ENCODE results near the gene ALDOC. TPM values are rescaled to one million over a fixed set of nuclear protein-coding genes. Genes with fewer than 3 reads are reported as not detected.

The ALDOC gene
- total and polyA plus RNA-seq, 2 of the 13 experiments (the other 11 are each of a cell fraction or from before 2014, with no cell fraction given) = 15.4 to 60.9 TPM

DNA sequence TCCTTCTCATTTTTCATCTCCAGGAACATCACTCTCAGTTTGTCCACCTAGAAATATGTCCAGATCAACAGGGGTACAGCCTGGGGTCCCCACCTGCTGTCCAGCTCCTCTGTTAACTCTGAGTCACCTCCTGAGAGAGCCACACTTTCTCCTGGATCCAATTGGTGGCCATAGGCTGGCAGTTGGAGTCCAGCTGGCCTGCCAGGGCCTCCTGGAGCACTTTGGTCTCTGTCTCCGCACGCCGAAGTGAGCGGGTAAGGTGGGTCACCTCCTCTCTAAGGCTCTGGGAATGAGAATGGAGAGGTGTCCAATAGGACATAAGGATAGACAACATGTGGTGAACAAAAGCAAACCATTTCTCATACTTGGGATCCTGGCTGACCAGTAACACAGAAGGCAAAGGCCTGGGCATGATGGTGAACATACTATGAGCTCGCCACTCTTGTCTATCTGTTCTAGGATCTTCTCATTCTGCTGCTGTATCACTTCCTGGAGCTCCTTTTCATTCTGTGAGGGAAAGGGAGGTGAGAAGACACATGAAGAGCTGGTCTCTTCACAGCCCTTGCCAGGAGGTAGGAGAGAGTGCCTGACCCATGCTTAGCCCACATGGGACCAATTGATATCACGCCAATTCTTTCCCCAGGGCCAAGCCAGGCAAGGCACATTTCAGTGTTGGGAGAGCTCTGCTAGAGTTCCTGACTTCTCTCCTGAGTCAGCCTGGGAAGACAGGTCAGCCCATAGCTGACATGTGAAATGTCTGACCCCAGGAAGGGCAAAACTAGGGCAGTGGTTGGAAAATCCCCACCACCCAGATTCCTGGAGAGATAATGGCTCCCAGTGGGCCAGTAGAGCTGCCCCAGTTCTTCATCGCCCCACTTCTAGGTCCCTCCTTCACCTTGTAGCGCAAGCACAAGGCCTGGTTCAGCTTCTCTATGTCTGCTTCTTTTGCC lies 1.8 kb upstream of the ALDOC start:
- peaks cover 4% of the 10 kb centered on the region for H3K79me2 ChIP-seq (ENCODE audit: insufficient read depth, low read length)
- DNase-seq (ENCODE audit: low spot score) = no peak
- CTCF ChIA-PET (ENCODE audit: low intra/inter-chr PET ratio, low total read pairs) = no interaction called here
- in situ Hi-C loops (cut with HindIII; ENCODE audit: extremely low pct_ligation_motif_present, low pct_unique_long_range_greater_than_20kb) = no loop called here
- no peak overlapping the region for H3K4me3 ChIP-seq (replicated peaks in 1 of 3; ENCODE audit: insufficient read depth in 1 of 3, low read depth in 2 of 3, low read length in 3 of 3)
- no peak for ATAC-seq
- H3K9ac ChIP-seq (ENCODE audit: insufficient read depth, low read depth, low read length) = no peak overlapping the region
- H3K27me3 ChIP-seq (ENCODE audit: control insufficient read depth in 1 of 2, insufficient read depth in 2 of 2, low read length in 2 of 2) = no peaks in the 10 kb centered on the region
- no peak for FAIRE-seq
- POLR2A ChIA-PET = no interaction called here
- 97% methylated on average over 8 of the region's 8 CpGs for WGBS (ENCODE audit: low lambda C conversion rate)
- H3K9me3 ChIP-seq (ENCODE audit: low read length) = no peaks in the 10 kb centered on the region
- H2AFZ ChIP-seq (ENCODE audit: low read length) = no peak overlapping the region
- H4K20me1 ChIP-seq (ENCODE audit: insufficient read depth, low read length) = no peaks in the 10 kb centered on the region
- intact Hi-C loops (cut with micrococcal nuclease; ENCODE audit: unreplicated experiment) = no loop called here
- H3K36me3 ChIP-seq (replicated peaks in 1 of 2; ENCODE audit: control insufficient read depth in 1 of 2, insufficient read depth in 2 of 2, low read length in 2 of 2) = peaks cover 23 to 56% of the 10 kb centered on the region in 2 experiments
- H3K4me2 ChIP-seq (ENCODE audit: low read depth, low read length) = no peak overlapping the region
- BruUV-seq (replicated peaks) = no TSS peak
- H3K4me1 ChIP-seq (ENCODE audit: insufficient read depth, low read length) = peaks cover 32% of the 10 kb centered on the region
- no peak overlapping the region for H3K27ac ChIP-seq (ENCODE audit: extremely low read length, insufficient read depth, low read length)
- no peak for TF ChIP-seq ZNF691 (CRISPR knock-in tag; IDR thresholded peaks at IDR 0.05; ENCODE audit: borderline replicate concordance, low read depth)
- TF ChIP-seq ZBTB2 (CRISPR knock-in tag; IDR thresholded peaks at IDR 0.05; ENCODE audit: low read depth) = no peak
- no peak for TF ChIP-seq SMAD1 (CRISPR knock-in tag; IDR thresholded peaks at IDR 0.05; ENCODE audit: borderline replicate concordance, low read depth)
- no peak for TF ChIP-seq SMARCE1 (IDR thresholded peaks at IDR 0.05; ENCODE audit: borderline replicate concordance)
- TF ChIP-seq SIX4 (CRISPR knock-in tag; IDR thresholded peaks at IDR 0.05) = no peak
- TF ChIP-seq ZNF20 (CRISPR knock-in tag; IDR thresholded peaks at IDR 0.05) = no peak
- no peak for TF ChIP-seq STAG1 (CRISPR knock-in tag; IDR thresholded peaks at IDR 0.05)
- TF ChIP-seq ZIK1 (CRISPR knock-in tag; IDR thresholded peaks at IDR 0.05; ENCODE audit: borderline replicate concordance, low read depth) = no peak
